HepG2 (cell line): ENCODE measurements around the gene NIT2. TPM values are rescaled to one million over a fixed set of nuclear protein-coding genes. Genes with fewer than 3 reads are reported as not detected.
A peak's percentile ranks its signal among the peaks of the same experiment; 100 is the strongest.

Source experiments
- ATF1 ChIP-seq: IDR thresholded peaks from 2 replicates; pipeline ENCODE4 v1.6.1; 2016; ENCODE audit warnings: mild to moderate bottlenecking, control low read depth
- BCL6 ChIP-seq: IDR thresholded peaks from 2 replicates; pipeline ENCODE4 v1.6.1; 2016; ENCODE audit warnings: missing genetic modification reagents, missing compliant biosample characterization
- CEBPB ChIP-seq: IDR thresholded peaks from 2 replicates; pipeline ENCODE4 v1.6.1; 2011; ENCODE audit warnings: low read depth, low read length, improper control_type of control experiment, borderline replicate concordance
- CEBPG ChIP-seq: IDR thresholded peaks from 2 replicates; pipeline ENCODE4 v1.6.1; 2016
- CTCF ChIP-seq: sonication (generic); formaldehyde crosslinking; IDR thresholded peaks from 2 replicates; pipeline ENCODE4 v1.5.0; 2020; ENCODE audit warnings: mild to moderate bottlenecking, missing genetic modification reagents, moderate library complexity
- E2F2 ChIP-seq: sonication (generic); formaldehyde crosslinking; IDR thresholded peaks from 2 replicates; pipeline ENCODE4 v1.4.0; 2020; ENCODE audit warnings: missing genetic modification reagents, borderline replicate concordance
- FOXP1 ChIP-seq, 2 experiments: fragments of 450-650 bp in 1 of 2; IDR thresholded peaks; 2 replicates each; pipeline ENCODE4 v1.6.1; 2017 to 2018; ENCODE audit warnings: antibody characterized with exemption in 1 of 2
- GABPA ChIP-seq, 2 experiments: IDR thresholded peaks; 2 replicates each; pipeline ENCODE4 v1.6.1; 2011 to 2016; ENCODE audit warnings: low read depth in 2 of 2, low read length in 1 of 2, missing biosample characterization in 1 of 2, missing genetic modification characterization in 1 of 2
- MIXL1 ChIP-seq: IDR thresholded peaks from 2 replicates; pipeline ENCODE4 v1.6.1; 2016
- NR2F2 ChIP-seq: IDR thresholded peaks from 2 replicates; pipeline ENCODE4 v1.6.1; 2012; ENCODE audit warnings: low read depth, inconsistent platforms, borderline replicate concordance
- NR2F6 ChIP-seq, 2 experiments: IDR thresholded peaks; 2 replicates each; pipeline ENCODE4 v1.6.1; 2016; ENCODE audit warnings: antibody characterized with exemption in 1 of 2, mild to moderate bottlenecking in 1 of 2
- PAXIP1 ChIP-seq: sonication (generic); formaldehyde crosslinking; conservative IDR thresholded peaks from 2 replicates; pipeline ENCODE4 v1.4.0; 2020; ENCODE audit warnings: mild to moderate bottlenecking, missing genetic modification reagents, moderate library complexity
- RARA ChIP-seq: IDR thresholded peaks from 2 replicates; pipeline ENCODE4 v1.6.1; 2016; ENCODE audit warnings: missing genetic modification reagents, missing compliant biosample characterization
- RFXANK ChIP-seq: IDR thresholded peaks from 2 replicates; pipeline ENCODE4 v1.6.1; 2016
- SAP130 ChIP-seq: IDR thresholded peaks from 2 replicates; pipeline ENCODE4 v1.6.1; 2016; ENCODE audit warnings: low read depth
- SOX13 ChIP-seq, 3 experiments: fragments of 450-650 bp in 1 of 3; sonication (generic) in 1 of 3; formaldehyde crosslinking in 1 of 3; IDR thresholded peaks in 2 of 3; conservative IDR thresholded peaks in 1 of 3; 2 replicates each; pipeline versions ENCODE4 v1.5.0 to v1.6.1; 2016 to 2020; ENCODE audit warnings: antibody characterized with exemption in 1 of 3, mild to moderate bottlenecking in 1 of 3, missing compliant biosample characterization in 1 of 3, missing genetic modification reagents in 1 of 3, moderate library complexity in 1 of 3
- ZC3H13 ChIP-seq: sonication (generic); formaldehyde crosslinking; IDR thresholded peaks from 2 replicates; pipeline ENCODE4 v1.8.1; 2023; ENCODE audit warnings: mild to moderate bottlenecking, missing genetic modification reagents, moderate library complexity
- ZNF205 ChIP-seq: IDR thresholded peaks from 2 replicates; pipeline ENCODE4 v1.6.1; 2018; ENCODE audit warnings: missing biosample characterization, missing genetic modification reagents
- ZNF567 ChIP-seq: sonication (generic); formaldehyde crosslinking; IDR thresholded peaks from 2 replicates; pipeline ENCODE4 v1.8.1; 2023; ENCODE audit warnings: mild to moderate bottlenecking, missing genetic modification reagents, borderline replicate concordance
- ZNF589 ChIP-seq: sonication (generic); formaldehyde crosslinking; conservative IDR thresholded peaks from 2 replicates; pipeline ENCODE4 v1.8.0; 2022; ENCODE audit warnings: mild to moderate bottlenecking, moderate library complexity, missing genetic modification reagents
- polyA plus RNA-seq, 8 experiments: library from polyadenylated mRNA; depleted of rRNA in 3 of 8; stranded (reverse) in 7 of 8; unstranded in 1 of 8; fragments of >200 nt; fragmentation: Illumina TruSeq in 4 of 8; extraction: Trizol in 4 of 8; gene quantifications; 2 replicates each; pipeline versions ENCODE4 v1.2.1 to v1.2.3, GENCODE V29; 2011 to 2016; ENCODE audit warnings: low read depth in 4 of 8, missing spikeins in 1 of 8, mixed read lengths in 1 of 8; ENCODE audit not compliant: insufficient read depth in 1 of 8
- total RNA-seq, 5 experiments: library from RNA; depleted of rRNA; stranded (reverse); fragments of >200 nt; fragmentation: Illumina TruSeq; extraction: Trizol; gene quantifications; 2 replicates each; pipeline ENCODE4 v1.2.3, GENCODE V29; 2016; ENCODE audit warnings: low read depth in 1 of 5

Gene NIT2
- total and polyA plus RNA-seq, 2 of the 13 experiments (the other 11 are each of a cell fraction or from before 2014, with no cell fraction given): 43.4 to 49.1 TPM

GRCh38 chr3:100358413-100358812, 23.9 kb downstream of the NIT2 start (continued):
- TF ChIP-seq GABPA (IDR thresholded peaks at IDR 0.05; ENCODE audit: low read depth, low read length) (no peak), GABPA (CRISPR knock-in tag; IDR thresholded peaks at IDR 0.05; ENCODE audit: low read depth) (0 out of 2 replicates have a peak, but pooled peaks have one; percentile 22), PAXIP1 (0 out of 2 replicates have a peak, but pooled peaks have one; percentile 24), SOX13 (IDR thresholded peaks at IDR 0.05) (no peak), SOX13 (CRISPR knock-in tag; conservative IDR thresholded peaks at IDR 0.05 in 1 of 2, IDR thresholded peaks at IDR 0.05 in 1 of 2) (peak in 1 of 2 experiments; percentile 32; a peak in 1 of 4 replicates), ZC3H13 (CRISPR knock-in tag) (no peak), CEBPG (CRISPR knock-in tag) (peak; percentile 57), ATF1 (CRISPR knock-in tag) (no peak), RFXANK (CRISPR knock-in tag) (0 out of 2 replicates have a peak, but pooled peaks have one; percentile 24), NR2F6 (IDR thresholded peaks at IDR 0.05) (peak; percentile 88), NR2F6 (CRISPR knock-in tag; IDR thresholded peaks at IDR 0.05) (peak; percentile 91), BCL6 (CRISPR knock-in tag) (peak; percentile 39; the same call in 1 of the 2 replicates), CTCF (CRISPR knock-in tag) (0 out of 2 replicates have a peak, but pooled peaks have one; percentile 16), ZNF205 (CRISPR knock-in tag) (peak; percentile 26; the same call in 1 of the 2 replicates), E2F2 (CRISPR knock-in tag) (no peak), ZNF589 (CRISPR knock-in tag) (no peak), MIXL1 (CRISPR knock-in tag) (0 out of 2 replicates have a peak, but pooled peaks have one; percentile 40), SAP130 (CRISPR knock-in tag) (0 out of 2 replicates have a peak, but pooled peaks have one; percentile 14), ZNF567 (CRISPR knock-in tag) (no peak), FOXP1 (IDR thresholded peaks at IDR 0.05) (no peak), FOXP1 (CRISPR knock-in tag; IDR thresholded peaks at IDR 0.05) (no peak), CEBPB (peak; percentile 68), NR2F2 (peak; percentile 86), RARA (CRISPR knock-in tag) (peak; percentile 62)
